ENCODE measurements around the gene GADD45GIP1. TPM values are rescaled to one million over a fixed set of nuclear protein-coding genes. Genes with fewer than 3 reads are reported as not detected.

GADD45GIP1 gene
- 23.2 and 66.6 TPM in 2 replicates for total RNA-seq (2014; rRNA removed; shearing (Covaris generic); ENCODE audit: low replicate concordance)

- DNase-seq = peak; percentile 93
- H3K9ac ChIP-seq (ENCODE audit: low read length) = peak within 1 kb of the TSS; percentile 87
- H3K4me2 ChIP-seq (ENCODE audit: low read depth, low read length, poor library complexity, severe bottlenecking) = peak within 1 kb of the TSS; percentile 73
- H3K4me3 ChIP-seq (ENCODE audit: low read length) = peak within 1 kb of the TSS; percentile 92
- H3K27ac ChIP-seq (ENCODE audit: low read length) = peak within 1 kb of the TSS; percentile 54
- no peaks in the 10 kb centered on the region for H3K9me2 ChIP-seq (replicated peaks; ENCODE audit: insufficient read depth, low read length)
- no peaks in the 10 kb centered on the region for H3K9me3 ChIP-seq (ENCODE audit: low read length)
- no peaks in the 10 kb centered on the region for H3K27me3 ChIP-seq (ENCODE audit: low read length)
- peak within 1 kb of the TSS; percentile 83 for H2AFZ ChIP-seq (ENCODE audit: low read length)
- 0 out of 2 replicates have a peak, but pooled peaks cover 3% of the 10 kb centered on the region for H3K36me3 ChIP-seq (ENCODE audit: insufficient read depth, low read length)
- H3K79me2 ChIP-seq (ENCODE audit: low read length) = peaks cover 36% of the 10 kb centered on the region
- no peaks in the 10 kb centered on the region for H4K20me1 ChIP-seq (ENCODE audit: insufficient read depth, low read depth, low read length)
- H3K4me1 ChIP-seq (ENCODE audit: low read length) = peaks cover 39% of the 10 kb centered on the region
Measured at GRCh38 chr19:12956446-12957388, at the start of gene GADD45GIP1. Gene GADD45GIP1 (minus strand): TSS chr19:12957223. CDS start chr19:12957212, 11 bp downstream.

- no peak overlapping the region for H3K9ac ChIP-seq (ENCODE audit: low read length)
- no peaks in the 10 kb centered on the region for H3K36me3 ChIP-seq (ENCODE audit: insufficient read depth, low read length)
- H3K4me3 ChIP-seq (ENCODE audit: low read length) = no peak overlapping the region
- H2AFZ ChIP-seq (ENCODE audit: low read length) = no peak overlapping the region
- no peak for DNase-seq
- no peaks in the 10 kb centered on the region for H3K27me3 ChIP-seq (ENCODE audit: low read length)
- H4K20me1 ChIP-seq (ENCODE audit: insufficient read depth, low read depth, low read length) = no peaks in the 10 kb centered on the region
- H3K79me2 ChIP-seq (ENCODE audit: low read length) = no peaks in the 10 kb centered on the region
- no peaks in the 10 kb centered on the region for H3K9me2 ChIP-seq (replicated peaks; ENCODE audit: insufficient read depth, low read length)
- H3K9me3 ChIP-seq (ENCODE audit: low read length) = no peaks in the 10 kb centered on the region
- H3K27ac ChIP-seq (ENCODE audit: low read length) = no peak overlapping the region
- no peaks in the 10 kb centered on the region for H3K4me1 ChIP-seq (ENCODE audit: low read length)
- no peak overlapping the region for H3K4me2 ChIP-seq (ENCODE audit: low read depth, low read length, poor library complexity, severe bottlenecking)
Measured at GRCh38 chr19:13005861-13006370, 48.9 kb upstream of the GADD45GIP1 start.

GRCh38 chr19:13005253-13005652, 48.2 kb upstream of the GADD45GIP1 start:
- no peak overlapping the region for H3K9ac ChIP-seq (ENCODE audit: low read length)

GRCh38 chr19:13004273-13004672, 47.2 kb upstream of the GADD45GIP1 start:
- no peaks in the 10 kb centered on the region for H3K4me1 ChIP-seq (ENCODE audit: low read length)
- H3K4me3 ChIP-seq (ENCODE audit: low read length) = no peak overlapping the region
- H3K79me2 ChIP-seq (ENCODE audit: low read length) = no peaks in the 10 kb centered on the region
- H3K4me2 ChIP-seq (ENCODE audit: low read depth, low read length, poor library complexity, severe bottlenecking) = no peak overlapping the region
- no peak overlapping the region for H2AFZ ChIP-seq (ENCODE audit: low read length)
- H3K27ac ChIP-seq (ENCODE audit: low read length) = no peak overlapping the region
- H3K9me2 ChIP-seq (replicated peaks; ENCODE audit: insufficient read depth, low read length) = no peaks in the 10 kb centered on the region
- DNase-seq = no peak
- no peaks in the 10 kb centered on the region for H3K27me3 ChIP-seq (ENCODE audit: low read length)
- H4K20me1 ChIP-seq (ENCODE audit: insufficient read depth, low read depth, low read length) = no peaks in the 10 kb centered on the region
- no peak overlapping the region for H3K9ac ChIP-seq (ENCODE audit: low read length)
- no peaks in the 10 kb centered on the region for H3K36me3 ChIP-seq (ENCODE audit: insufficient read depth, low read length)
- no peaks in the 10 kb centered on the region for H3K9me3 ChIP-seq (ENCODE audit: low read length)

More at GRCh38 chr19:13005253-13005652, 48.2 kb upstream of the GADD45GIP1 start:
- no peak overlapping the region for H3K4me2 ChIP-seq (ENCODE audit: low read depth, low read length, poor library complexity, severe bottlenecking)
- H3K4me1 ChIP-seq (ENCODE audit: low read length) = no peaks in the 10 kb centered on the region
- no peak overlapping the region for H3K27ac ChIP-seq (ENCODE audit: low read length)
- H3K27me3 ChIP-seq (ENCODE audit: low read length) = no peaks in the 10 kb centered on the region
- H3K9me3 ChIP-seq (ENCODE audit: low read length) = no peaks in the 10 kb centered on the region
- H3K4me3 ChIP-seq (ENCODE audit: low read length) = no peak overlapping the region
- no peaks in the 10 kb centered on the region for H3K36me3 ChIP-seq (ENCODE audit: insufficient read depth, low read length)
- H3K79me2 ChIP-seq (ENCODE audit: low read length) = no peaks in the 10 kb centered on the region
- no peak overlapping the region for H2AFZ ChIP-seq (ENCODE audit: low read length)
- H4K20me1 ChIP-seq (ENCODE audit: insufficient read depth, low read depth, low read length) = no peaks in the 10 kb centered on the region
- DNase-seq = no peak
- H3K9me2 ChIP-seq (replicated peaks; ENCODE audit: insufficient read depth, low read length) = no peaks in the 10 kb centered on the region

- H4K20me1 ChIP-seq (ENCODE audit: insufficient read depth, low read depth, low read length) = no peaks in the 10 kb centered on the region
- H3K36me3 ChIP-seq (ENCODE audit: insufficient read depth, low read length) = no peaks in the 10 kb centered on the region
- no peak for DNase-seq
- no peak overlapping the region for H3K9ac ChIP-seq (ENCODE audit: low read length)
- no peak overlapping the region for H3K4me2 ChIP-seq (ENCODE audit: low read depth, low read length, poor library complexity, severe bottlenecking)
- no peak overlapping the region for H3K27ac ChIP-seq (ENCODE audit: low read length)
- H3K4me1 ChIP-seq (ENCODE audit: low read length) = no peaks in the 10 kb centered on the region
- no peaks in the 10 kb centered on the region for H3K79me2 ChIP-seq (ENCODE audit: low read length)
- H3K27me3 ChIP-seq (ENCODE audit: low read length) = no peaks in the 10 kb centered on the region
- no peak overlapping the region for H3K4me3 ChIP-seq (ENCODE audit: low read length)
- no peak overlapping the region for H2AFZ ChIP-seq (ENCODE audit: low read length)
- H3K9me2 ChIP-seq (replicated peaks; ENCODE audit: insufficient read depth, low read length) = no peaks in the 10 kb centered on the region
- no peaks in the 10 kb centered on the region for H3K9me3 ChIP-seq (ENCODE audit: low read length)
Measured at GRCh38 chr19:13003081-13003480, 46.1 kb upstream of the GADD45GIP1 start.

- H3K4me1 ChIP-seq (ENCODE audit: low read length) = no peaks in the 10 kb centered on the region
- no peaks in the 10 kb centered on the region for H3K9me2 ChIP-seq (replicated peaks; ENCODE audit: insufficient read depth, low read length)
- H3K27me3 ChIP-seq (ENCODE audit: low read length) = no peaks in the 10 kb centered on the region
- no peaks in the 10 kb centered on the region for H4K20me1 ChIP-seq (ENCODE audit: insufficient read depth, low read depth, low read length)
- no peaks in the 10 kb centered on the region for H3K79me2 ChIP-seq (ENCODE audit: low read length)
- H3K4me3 ChIP-seq (ENCODE audit: low read length) = no peak overlapping the region
- no peak overlapping the region for H3K9ac ChIP-seq (ENCODE audit: low read length)
- H3K27ac ChIP-seq (ENCODE audit: low read length) = no peak overlapping the region
- H2AFZ ChIP-seq (ENCODE audit: low read length) = no peak overlapping the region
- no peak for DNase-seq
- no peaks in the 10 kb centered on the region for H3K9me3 ChIP-seq (ENCODE audit: low read length)
- H3K4me2 ChIP-seq (ENCODE audit: low read depth, low read length, poor library complexity, severe bottlenecking) = no peak overlapping the region
- no peaks in the 10 kb centered on the region for H3K36me3 ChIP-seq (ENCODE audit: insufficient read depth, low read length)
Measured at GRCh38 chr19:13002166-13002898, 45.3 kb upstream of the GADD45GIP1 start.

GRCh38 chr19:13001502-13002165, 44.6 kb upstream of the GADD45GIP1 start:
- no peaks in the 10 kb centered on the region for H4K20me1 ChIP-seq (ENCODE audit: insufficient read depth, low read depth, low read length)
- no peaks in the 10 kb centered on the region for H3K4me1 ChIP-seq (ENCODE audit: low read length)
- H3K27ac ChIP-seq (ENCODE audit: low read length) = no peak overlapping the region
- no peak overlapping the region for H3K4me2 ChIP-seq (ENCODE audit: low read depth, low read length, poor library complexity, severe bottlenecking)
- H3K36me3 ChIP-seq (ENCODE audit: insufficient read depth, low read length) = no peaks in the 10 kb centered on the region
- H2AFZ ChIP-seq (ENCODE audit: low read length) = no peak overlapping the region
- H3K4me3 ChIP-seq (ENCODE audit: low read length) = no peak overlapping the region
- DNase-seq = no peak
- H3K9me2 ChIP-seq (replicated peaks; ENCODE audit: insufficient read depth, low read length) = no peaks in the 10 kb centered on the region
- H3K9ac ChIP-seq (ENCODE audit: low read length) = no peak overlapping the region
- H3K27me3 ChIP-seq (ENCODE audit: low read length) = no peaks in the 10 kb centered on the region
- H3K79me2 ChIP-seq (ENCODE audit: low read length) = no peaks in the 10 kb centered on the region
- no peaks in the 10 kb centered on the region for H3K9me3 ChIP-seq (ENCODE audit: low read length)

Measured in Karpas-422 (cell line).